Glomerular visceral epithelial cell (primary cell): Measurements from ENCODE around the gene STK31.
A peak's percentile ranks its signal among the peaks of the same experiment; 100 is the strongest.
"Not testable (repeated sequence)": the region's sequence is repeated elsewhere in the genome, so short reads cannot be mapped to it uniquely, and the experiment has no call there.

Experiments
- DNase-seq: peaks from one replicate; pipeline ENCODE4 v3.0.0-alpha.2; 2016; ENCODE audit errors: extremely low spot score

STK31 gene

DNA sequence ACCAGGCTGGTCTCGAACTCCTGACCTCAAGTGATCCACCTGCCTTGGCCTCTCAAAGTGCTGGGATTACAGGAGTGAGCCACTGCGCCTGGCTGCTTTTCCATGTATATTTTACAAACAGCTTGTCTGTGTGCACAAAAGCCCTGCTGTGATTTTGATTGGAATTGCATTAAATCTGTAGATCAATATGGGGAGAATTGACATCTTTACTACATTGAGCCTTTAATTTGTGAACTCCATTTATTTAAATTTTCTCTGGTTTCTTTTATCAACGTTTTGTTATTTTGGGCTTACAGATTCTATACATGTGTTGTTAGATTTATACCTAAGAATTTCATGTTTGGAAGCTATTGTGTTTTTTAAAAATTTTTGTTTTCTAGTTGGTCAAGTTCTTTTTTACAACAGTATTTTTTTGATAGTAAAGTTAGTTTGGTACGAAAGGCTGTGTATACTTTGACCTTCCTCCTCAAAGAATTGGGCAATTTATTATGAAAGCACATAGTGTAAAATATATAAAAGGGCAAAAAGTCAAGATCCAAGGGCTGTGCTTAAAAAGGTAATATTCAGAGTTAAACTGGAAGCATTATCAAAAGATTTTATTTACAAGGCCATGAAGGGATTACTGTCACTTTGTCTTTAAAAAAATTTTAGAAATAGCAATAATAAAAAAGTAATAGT lies 92.8 kb downstream of the STK31 start:
- no peak for DNase-seq

GRCh38 chr7:23804707-23805106 lies 94.7 kb downstream of the STK31 start:
- no peak for DNase-seq

DNA sequence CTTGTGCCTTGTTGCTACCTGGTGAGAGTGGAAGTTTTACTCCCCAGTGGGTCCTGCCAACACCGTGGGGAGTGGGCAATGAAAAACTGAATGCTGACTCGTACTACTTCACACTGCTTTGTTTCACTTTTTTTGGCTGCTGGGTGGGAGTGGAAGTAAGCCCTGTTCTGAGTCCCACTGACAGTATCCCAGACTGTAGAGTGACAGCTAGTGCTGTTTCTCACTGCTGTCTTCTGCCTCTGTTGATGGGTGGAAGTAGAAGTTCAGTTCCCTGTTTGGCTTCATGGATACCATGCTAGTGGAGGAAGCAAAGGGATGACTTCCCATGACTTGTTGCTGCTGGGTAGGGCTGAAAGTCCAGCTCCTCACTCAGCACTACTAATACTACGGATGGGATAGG lies 98.4 kb downstream of the STK31 start:
- DNase-seq, result no peak

GRCh38 chr7:23810099-23810498 lies 100.1 kb downstream of the STK31 start:
- no peak for DNase-seq

DNA sequence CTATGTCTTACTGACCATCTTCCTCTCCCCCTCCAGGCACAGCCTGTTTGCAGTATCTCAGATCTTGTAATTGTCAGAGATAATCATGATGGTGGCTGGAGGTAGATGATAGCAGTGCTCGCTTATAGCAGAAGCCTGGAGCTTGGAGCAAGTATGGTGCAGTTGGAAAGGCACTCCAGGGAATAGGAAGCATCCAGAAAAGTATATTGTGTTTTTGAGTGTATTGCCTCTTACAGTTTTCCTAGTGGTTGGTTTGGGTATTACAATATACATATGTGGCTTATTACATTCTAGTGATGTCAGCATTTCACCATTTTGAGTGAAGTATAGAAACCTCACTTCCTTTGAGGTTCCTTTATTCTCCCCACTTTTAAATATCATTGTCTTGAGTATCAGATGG lies 101.5 kb downstream of the STK31 start:
- no peak for DNase-seq

- not testable (repeated sequence) for DNase-seq
These were observed 118.1 kb downstream of the STK31 start for GRCh38 chr7:23828125-23828524.

GRCh38 chr7:23832733-23833132 lies 122.7 kb downstream of the STK31 start:
- not testable (repeated sequence) for DNase-seq

DNA sequence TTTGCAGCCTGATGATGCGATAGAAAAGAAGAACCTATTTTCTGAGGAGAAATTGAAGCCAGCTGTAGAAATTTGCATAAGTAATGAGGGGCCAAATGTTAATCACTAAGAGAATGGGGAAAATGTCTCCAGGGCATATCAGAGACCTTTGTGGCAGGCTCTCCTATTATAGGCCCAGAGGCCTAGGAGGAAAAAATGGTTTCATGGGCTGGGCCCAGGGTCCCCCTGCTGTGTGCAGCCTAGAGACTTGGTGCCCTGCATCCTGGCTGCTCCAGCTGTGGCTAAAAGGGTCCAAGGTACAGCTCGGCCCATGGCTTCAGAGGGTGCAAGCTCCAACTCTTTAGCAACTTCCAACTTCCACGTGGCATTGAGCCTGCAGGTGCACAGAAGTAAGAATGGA lies 123.4 kb downstream of the STK31 start:
- no peak for DNase-seq

- DNase-seq, result not testable (repeated sequence)
These were observed 134.8 kb downstream of the STK31 start for GRCh38 chr7:23844837-23845236.

DNA sequence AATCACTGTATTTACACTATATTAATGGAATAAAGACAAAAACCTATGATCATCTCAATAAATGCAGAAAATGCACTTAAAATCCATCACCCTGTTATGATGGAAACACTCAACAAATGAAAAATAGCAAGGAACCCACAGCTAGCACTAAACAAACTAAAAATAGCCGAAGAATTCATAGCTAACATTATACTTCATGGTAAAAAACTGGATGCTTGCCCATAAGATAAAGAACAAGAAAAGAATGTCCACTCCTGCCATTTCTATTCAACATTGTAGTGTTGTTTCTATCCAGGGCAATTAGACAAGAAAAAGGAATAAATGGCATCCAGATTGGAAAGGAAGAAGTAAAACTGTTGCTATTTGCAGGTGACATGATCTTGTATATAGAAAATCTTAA lies 142.1 kb downstream of the STK31 start:
- no peak for DNase-seq

GRCh38 chr7:23852988-23853387 lies 143.0 kb downstream of the STK31 start:
- DNase-seq, result no peak

DNA sequence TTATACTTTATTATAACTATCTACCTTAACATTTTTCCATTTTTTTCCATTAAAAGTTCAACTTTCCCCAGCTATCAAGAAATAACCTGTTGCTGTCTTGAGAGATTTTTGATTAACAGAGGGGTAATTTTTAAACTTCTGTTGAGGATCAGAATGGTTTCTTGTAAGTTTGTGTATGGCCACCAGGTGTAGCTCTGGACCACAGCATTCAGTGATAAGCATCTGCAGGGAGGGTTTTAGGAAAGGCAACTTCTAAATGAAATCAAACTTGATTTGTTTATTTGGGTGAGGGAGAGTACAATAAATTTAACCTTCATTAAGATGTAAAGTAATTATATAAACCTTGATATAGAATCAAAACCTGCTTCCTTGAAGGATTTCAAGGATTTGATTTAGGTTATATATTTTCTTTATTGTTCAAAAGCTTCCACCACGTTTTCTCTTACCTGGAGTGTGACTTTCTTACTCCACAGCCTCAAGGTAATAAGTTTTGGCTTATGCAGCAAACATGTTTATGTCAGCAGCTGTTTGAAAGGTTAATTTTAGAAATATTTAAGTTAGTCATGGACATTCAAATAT lies 153.3 kb downstream of the STK31 start:
- peak; percentile 32 for DNase-seq

- DNase-seq, result peak; percentile 3
These were observed 155.0 kb downstream of the STK31 start for GRCh38 chr7:23864973-23865372.

- no peak for DNase-seq
These were observed 163.3 kb downstream of the STK31 start for GRCh38 chr7:23873306-23873705.

GRCh38 chr7:23876526-23876925 lies 166.5 kb downstream of the STK31 start:
- DNase-seq, result not testable (repeated sequence)
